Measurements from ENCODE around the gene MSH2.

DNA sequence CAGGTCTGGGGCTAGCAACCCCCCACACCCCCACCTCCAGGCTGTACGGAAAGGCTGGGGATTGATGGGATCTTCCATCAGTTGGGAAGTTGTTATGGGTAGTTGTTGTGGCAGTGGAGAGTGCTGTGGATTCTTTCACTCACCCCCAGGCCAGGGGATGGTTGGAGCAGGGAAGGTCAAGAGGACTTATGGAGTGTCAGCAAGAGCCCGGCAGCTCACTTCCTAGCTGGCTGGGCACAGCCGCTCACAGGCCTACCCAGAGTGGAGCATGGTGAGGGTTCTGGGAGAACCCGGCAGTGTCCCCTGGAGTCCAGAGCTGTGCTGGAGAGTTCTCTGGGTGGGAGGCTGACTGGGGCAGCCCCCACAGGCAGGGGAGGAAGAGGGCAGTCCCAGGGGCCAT, 122.2 kb downstream of the MSH2 start:
- TF ChIP-seq, protein P1, sequence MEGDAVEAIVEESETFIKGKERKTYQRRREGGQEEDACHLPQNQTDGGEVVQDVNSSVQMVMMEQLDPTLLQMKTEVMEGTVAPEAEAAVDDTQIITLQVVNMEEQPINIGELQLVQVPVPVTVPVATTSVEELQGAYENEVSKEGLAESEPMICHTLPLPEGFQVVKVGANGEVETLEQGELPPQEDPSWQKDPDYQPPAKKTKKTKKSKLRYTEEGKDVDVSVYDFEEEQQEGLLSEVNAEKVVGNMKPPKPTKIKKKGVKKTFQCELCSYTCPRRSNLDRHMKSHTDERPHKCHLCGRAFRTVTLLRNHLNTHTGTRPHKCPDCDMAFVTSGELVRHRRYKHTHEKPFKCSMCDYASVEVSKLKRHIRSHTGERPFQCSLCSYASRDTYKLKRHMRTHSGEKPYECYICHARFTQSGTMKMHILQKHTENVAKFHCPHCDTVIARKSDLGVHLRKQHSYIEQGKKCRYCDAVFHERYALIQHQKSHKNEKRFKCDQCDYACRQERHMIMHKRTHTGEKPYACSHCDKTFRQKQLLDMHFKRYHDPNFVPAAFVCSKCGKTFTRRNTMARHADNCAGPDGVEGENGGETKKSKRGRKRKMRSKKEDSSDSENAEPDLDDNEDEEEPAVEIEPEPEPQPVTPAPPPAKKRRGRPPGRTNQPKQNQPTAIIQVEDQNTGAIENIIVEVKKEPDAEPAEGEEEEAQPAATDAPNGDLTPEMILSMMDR (IDR thresholded peaks at IDR 0.05; ENCODE audit: low read depth, low read length): no peak
- TF ChIP-seq EZH2phosphoT487 (IDR thresholded peaks at IDR 0.05; ENCODE audit: low read depth): no peak
